ENCODE data around the gene SLC36A1.

DNA sequence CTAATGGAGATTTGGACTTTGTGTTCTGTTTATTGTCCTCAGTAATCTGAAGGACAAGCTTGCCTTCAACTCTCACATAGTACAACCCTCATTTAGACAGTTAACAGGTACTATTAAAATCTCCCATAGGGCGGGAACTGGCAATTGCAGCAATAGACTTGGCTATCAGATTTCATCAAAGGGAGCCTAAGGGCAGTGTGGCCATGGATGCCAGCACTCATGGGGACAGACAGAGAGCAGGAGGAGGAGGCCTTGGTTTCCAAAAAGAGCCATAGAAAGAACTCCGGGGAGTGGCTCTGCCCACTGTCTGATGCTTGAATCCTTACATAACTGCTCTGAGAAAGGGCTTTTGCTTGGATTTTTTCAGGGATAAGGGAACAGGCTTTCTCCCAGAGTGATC lies 6.8 kb downstream of the SLC36A1 start:
- TF ChIP-seq, protein P1, sequence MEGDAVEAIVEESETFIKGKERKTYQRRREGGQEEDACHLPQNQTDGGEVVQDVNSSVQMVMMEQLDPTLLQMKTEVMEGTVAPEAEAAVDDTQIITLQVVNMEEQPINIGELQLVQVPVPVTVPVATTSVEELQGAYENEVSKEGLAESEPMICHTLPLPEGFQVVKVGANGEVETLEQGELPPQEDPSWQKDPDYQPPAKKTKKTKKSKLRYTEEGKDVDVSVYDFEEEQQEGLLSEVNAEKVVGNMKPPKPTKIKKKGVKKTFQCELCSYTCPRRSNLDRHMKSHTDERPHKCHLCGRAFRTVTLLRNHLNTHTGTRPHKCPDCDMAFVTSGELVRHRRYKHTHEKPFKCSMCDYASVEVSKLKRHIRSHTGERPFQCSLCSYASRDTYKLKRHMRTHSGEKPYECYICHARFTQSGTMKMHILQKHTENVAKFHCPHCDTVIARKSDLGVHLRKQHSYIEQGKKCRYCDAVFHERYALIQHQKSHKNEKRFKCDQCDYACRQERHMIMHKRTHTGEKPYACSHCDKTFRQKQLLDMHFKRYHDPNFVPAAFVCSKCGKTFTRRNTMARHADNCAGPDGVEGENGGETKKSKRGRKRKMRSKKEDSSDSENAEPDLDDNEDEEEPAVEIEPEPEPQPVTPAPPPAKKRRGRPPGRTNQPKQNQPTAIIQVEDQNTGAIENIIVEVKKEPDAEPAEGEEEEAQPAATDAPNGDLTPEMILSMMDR (IDR thresholded peaks at IDR 0.05; ENCODE audit: low read depth, low read length, poor library complexity, severe bottlenecking): no peak
- TF ChIP-seq EZH2phosphoT487 (IDR thresholded peaks at IDR 0.05; ENCODE audit: borderline replicate concordance, low read length): no peak
